Activated CD8-positive, alpha-beta T cell treated with anti-CD3 and anti-CD28 coated beads for 36 hours (primary cell): ENCODE measurements around the gene CD274. TPM values are rescaled to one million over a fixed set of nuclear protein-coding genes. Genes with fewer than 3 reads are reported as not detected.
A peak's percentile ranks its signal among the peaks of the same experiment; 100 is the strongest.
"Not testable (repeated sequence)": the region's sequence is repeated elsewhere in the genome, so short reads cannot be mapped to it uniquely, and the experiment has no call there.

ENCODE experiments used
- ATAC-seq: fragments of 200-7000 bp; cut with Tn5 transposase; one replicate; pipeline ENCODE4 v1.10.0; 2021; ENCODE audit warnings: mild to moderate bottlenecking, moderate library complexity
- CTCF ChIA-PET: fragments of 350-600 bp; sonication (Branson Sonifier 250); formaldehyde crosslinking; loops from one replicate; lab custom pipeline; 2021; ENCODE audit warnings: antibody characterized with exemption; lab: Charles Lee
- POLR2A ChIA-PET: fragments of 350-600 bp; sonication (Branson Sonifier 250); formaldehyde crosslinking; loops from one replicate; lab custom pipeline; 2021; ENCODE audit warnings: antibody characterized with exemption; lab: Charles Lee
- DNase-seq: peaks from one replicate; pipeline ENCODE4 v3.0.0-alpha.2; 2020
- H3K27ac Mint-ChIP-seq: one replicate; pipeline ENCODE4 v1.8.0; 2021; ENCODE audit warnings: mild to moderate bottlenecking, mixed read lengths
- H3K27me3 Mint-ChIP-seq: one replicate; pipeline ENCODE4 v1.8.0; 2021; ENCODE audit warnings: mixed read lengths
- H3K36me3 Mint-ChIP-seq: one replicate; pipeline ENCODE4 v1.8.0; 2021; ENCODE audit warnings: low read depth, mixed read lengths
- H3K4me1 Mint-ChIP-seq: one replicate; pipeline ENCODE4 v1.8.0; 2021; ENCODE audit warnings: low read depth, mixed read lengths
- H3K4me3 Mint-ChIP-seq: one replicate; pipeline ENCODE4 v1.8.0; 2021; ENCODE audit warnings: mild to moderate bottlenecking, moderate library complexity, mixed read lengths
- H3K9me3 Mint-ChIP-seq: one replicate; pipeline ENCODE4 v1.8.0; 2021; ENCODE audit warnings: mixed read lengths
- intact Hi-C: fragments of 100-400 bp; cut with micrococcal nuclease; formaldehyde crosslinking; loops from one replicate; pipeline ENCODE4 v1.10.0; 2022
- total RNA-seq, 2 experiments: library from RNA; stranded (reverse); gene quantifications; one replicate each; pipeline ENCODE4 v1.2.3, GENCODE V29; 2021
- TF ChIP-seq, protein P1 (sequence below): fragments of 200-600 bp; IDR thresholded peaks from one replicate; pipeline ENCODE4 v1.8.0; 2022; ENCODE audit warnings: antibody characterized with exemption, mild to moderate bottlenecking

CD274 gene
- total RNA-seq, 2 experiments from 2014 or later = 12.2 to 13.7 TPM

DNA sequence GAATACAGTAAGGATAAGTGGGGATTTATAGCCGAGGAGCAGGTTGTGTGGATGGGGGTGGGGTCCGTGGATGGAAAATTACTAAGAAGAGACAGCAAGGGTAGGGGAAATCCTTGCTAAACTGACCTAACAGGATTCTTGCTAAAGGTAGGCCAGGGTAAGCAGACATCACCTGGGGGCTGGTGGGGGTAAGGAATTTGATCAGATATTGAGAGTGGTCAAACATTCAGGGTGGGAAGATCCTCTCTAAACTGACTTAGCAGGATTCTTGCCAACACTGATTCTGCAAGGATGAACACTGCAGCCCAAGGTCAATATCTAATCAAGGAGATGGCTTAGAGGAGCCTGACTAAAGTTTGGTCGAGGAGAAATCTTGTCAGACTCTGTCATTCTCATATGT lies 9.9 kb upstream of the CD274 start:
- intact Hi-C loops = loop anchor here (10.0 kb wide), 1 partner anchor 686 kb away; no protein-coding TSS in a partner anchor
- TF ChIP-seq, protein P1, sequence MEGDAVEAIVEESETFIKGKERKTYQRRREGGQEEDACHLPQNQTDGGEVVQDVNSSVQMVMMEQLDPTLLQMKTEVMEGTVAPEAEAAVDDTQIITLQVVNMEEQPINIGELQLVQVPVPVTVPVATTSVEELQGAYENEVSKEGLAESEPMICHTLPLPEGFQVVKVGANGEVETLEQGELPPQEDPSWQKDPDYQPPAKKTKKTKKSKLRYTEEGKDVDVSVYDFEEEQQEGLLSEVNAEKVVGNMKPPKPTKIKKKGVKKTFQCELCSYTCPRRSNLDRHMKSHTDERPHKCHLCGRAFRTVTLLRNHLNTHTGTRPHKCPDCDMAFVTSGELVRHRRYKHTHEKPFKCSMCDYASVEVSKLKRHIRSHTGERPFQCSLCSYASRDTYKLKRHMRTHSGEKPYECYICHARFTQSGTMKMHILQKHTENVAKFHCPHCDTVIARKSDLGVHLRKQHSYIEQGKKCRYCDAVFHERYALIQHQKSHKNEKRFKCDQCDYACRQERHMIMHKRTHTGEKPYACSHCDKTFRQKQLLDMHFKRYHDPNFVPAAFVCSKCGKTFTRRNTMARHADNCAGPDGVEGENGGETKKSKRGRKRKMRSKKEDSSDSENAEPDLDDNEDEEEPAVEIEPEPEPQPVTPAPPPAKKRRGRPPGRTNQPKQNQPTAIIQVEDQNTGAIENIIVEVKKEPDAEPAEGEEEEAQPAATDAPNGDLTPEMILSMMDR = no peak
- H3K27me3 Mint-ChIP-seq = peaks cover 2% of the 10 kb centered on the region
- CTCF ChIA-PET = interaction anchor here (1.1 to 6.4 kb wide), 6 partner anchors 10 to 254 kb away, joined by 3 to 43 read pairs (median 6); partner anchors contain the start of gene CD274
- no peak overlapping the region for H3K27ac Mint-ChIP-seq
- H3K4me1 Mint-ChIP-seq = peaks cover 42% of the 10 kb centered on the region
- POLR2A ChIA-PET = interaction anchor here (0.8 to 1.0 kb wide), 3 partner anchors 10 to 147 kb away, joined by 3 to 4 read pairs (median 4); partner anchors contain the start of gene CD274
- ATAC-seq = no peak
- H3K36me3 Mint-ChIP-seq = peaks cover 12% of the 10 kb centered on the region
- no peak for DNase-seq
- H3K4me3 Mint-ChIP-seq = no peak overlapping the region
- no peaks in the 10 kb centered on the region for H3K9me3 Mint-ChIP-seq

DNA sequence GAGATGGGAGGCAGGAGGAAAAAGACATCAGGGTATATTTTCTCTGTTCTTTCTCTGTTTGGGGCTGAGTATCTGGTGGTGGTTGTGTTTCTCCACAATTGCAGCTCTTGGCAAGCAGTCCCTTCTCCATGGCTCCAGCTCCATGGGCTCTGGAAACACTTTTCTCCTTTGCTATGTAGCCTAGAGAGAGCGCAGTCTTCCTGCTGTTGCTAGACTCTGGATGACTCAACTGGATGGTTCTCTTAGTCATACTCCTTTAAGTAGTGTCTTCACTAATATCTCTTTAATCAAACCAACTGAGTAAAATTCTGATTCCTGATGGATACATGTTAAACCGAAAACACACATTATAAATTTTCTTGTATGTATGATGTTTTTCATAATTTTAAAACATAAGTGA lies 9.3 kb upstream of the CD274 start:
- Mint-ChIP-seq H3K4me3 (no peak overlapping the region), H3K4me1 (peaks cover 37% of the 10 kb centered on the region), H3K9me3 (no peaks in the 10 kb centered on the region), H3K27me3 (peaks cover 2% of the 10 kb centered on the region), H3K27ac (no peak overlapping the region), H3K36me3 (peaks cover 7% of the 10 kb centered on the region)
- ChIA-PET CTCF (interaction anchor here (0.6 to 6.4 kb wide), 6 partner anchors 9 to 681 kb away, joined by 3 to 43 read pairs (median 6); partner anchors contain the start of gene CD274), POLR2A (interaction anchor here (0.8 to 1.0 kb wide), 3 partner anchors 9 to 147 kb away, joined by 3 to 4 read pairs (median 4); partner anchors contain the start of gene CD274)
- no peak for ATAC-seq
- DNase-seq = no peak
- intact Hi-C loops = loop anchor here (10.0 kb wide), 1 partner anchor 686 kb away; no protein-coding TSS in a partner anchor
- TF ChIP-seq, protein P1 = no peak

DNA sequence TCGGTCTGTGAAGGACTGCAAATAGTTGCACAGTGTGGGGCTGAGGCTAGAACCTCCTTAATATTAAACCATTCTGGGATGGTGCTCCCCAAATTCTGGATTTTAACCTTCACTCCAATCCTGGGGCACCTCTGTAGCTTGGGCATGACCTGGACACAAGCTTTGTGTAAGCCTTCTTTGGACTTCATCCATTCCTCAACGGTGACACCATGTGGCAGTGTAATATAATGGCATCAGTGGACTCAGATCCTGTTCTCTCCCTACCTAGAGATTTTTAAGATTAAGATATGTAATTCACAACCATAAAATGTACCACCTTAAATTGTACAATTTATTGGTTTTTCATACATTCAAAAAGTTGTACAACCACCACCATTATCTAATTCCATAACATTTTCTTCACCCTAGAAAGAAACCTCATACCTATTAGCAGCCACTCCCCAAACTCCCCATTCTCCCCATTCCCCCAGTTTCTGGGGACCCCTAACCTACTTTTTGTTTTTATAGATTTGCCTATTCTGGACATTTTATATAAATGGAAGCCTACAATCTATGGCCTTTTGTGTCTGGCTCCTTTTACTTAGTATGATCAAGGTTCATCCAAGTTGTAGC lies 7.8 kb upstream of the CD274 start:
- intact Hi-C loops = loop anchor here (10.0 kb wide), 1 partner anchor 688 kb away; no protein-coding TSS in a partner anchor
- ChIA-PET POLR2A (no interaction called here), CTCF (interaction anchor here (0.7 to 2.5 kb wide), 12 partner anchors 8 to 683 kb away, joined by 3 to 11 read pairs (median 4); partner anchors contain the start of gene CD274)
- Mint-ChIP-seq H3K4me3 (no peak overlapping the region), H3K9me3 (no peaks in the 10 kb centered on the region), H3K27me3 (peaks cover 2% of the 10 kb centered on the region), H3K36me3 (no peaks in the 10 kb centered on the region), H3K4me1 (peaks cover 38% of the 10 kb centered on the region), H3K27ac (no peak overlapping the region)
- TF ChIP-seq, protein P1 = peak; percentile 73
- no peak for ATAC-seq
- DNase-seq = peak; percentile 43

DNA sequence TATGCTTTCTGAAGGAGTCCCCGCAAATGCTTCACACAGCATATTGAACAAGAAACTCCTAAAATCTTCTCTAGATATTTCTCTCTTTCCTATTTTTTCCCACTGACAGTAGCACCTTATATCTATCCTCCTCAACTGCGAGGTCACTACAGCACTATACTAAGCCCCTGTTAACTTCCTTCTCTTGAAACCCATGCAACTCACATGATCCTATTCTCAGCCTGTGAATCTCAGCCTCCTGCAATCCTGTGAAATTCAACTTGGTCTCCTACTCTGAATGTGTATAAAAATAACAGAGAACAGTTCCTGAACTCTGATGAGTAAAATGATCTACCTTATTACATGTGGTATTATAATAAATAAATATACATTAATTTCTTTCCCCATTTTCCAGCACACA lies 6.5 kb upstream of the CD274 start:
- H3K27ac Mint-ChIP-seq = no peak overlapping the region
- H3K9me3 Mint-ChIP-seq = no peaks in the 10 kb centered on the region
- H3K4me1 Mint-ChIP-seq = peaks cover 43% of the 10 kb centered on the region
- TF ChIP-seq, protein P1 = no peak
- ChIA-PET POLR2A (no interaction called here), CTCF (interaction anchor here (1.0 to 2.2 kb wide), 8 partner anchors 14 to 258 kb away, joined by 3 to 10 read pairs (median 6); no protein-coding TSS in a partner anchor)
- H3K4me3 Mint-ChIP-seq = no peak overlapping the region
- intact Hi-C loops = loop anchor here (10.0 kb wide), 1 partner anchor 689 kb away; no protein-coding TSS in a partner anchor
- peaks cover 2% of the 10 kb centered on the region for H3K27me3 Mint-ChIP-seq
- ATAC-seq (no peak), DNase-seq (no peak)
- no peaks in the 10 kb centered on the region for H3K36me3 Mint-ChIP-seq

DNA sequence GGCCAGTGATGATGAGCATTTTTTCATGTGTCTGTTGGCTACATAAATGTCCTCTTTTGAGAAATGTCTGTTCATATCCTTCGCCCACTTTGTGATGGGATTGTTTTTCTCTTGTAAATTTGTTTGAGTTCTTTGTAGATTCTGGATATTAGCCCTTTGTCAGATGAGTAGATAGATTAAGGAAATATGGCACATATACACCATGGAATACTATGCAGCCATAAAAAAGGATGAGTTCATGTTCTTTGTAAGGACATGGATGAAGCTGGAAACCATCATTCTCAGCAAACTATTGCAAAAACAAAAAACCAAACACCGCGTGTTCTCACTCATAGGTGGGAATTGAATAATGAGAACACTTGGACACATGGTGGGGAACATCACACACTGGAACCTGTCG lies 5.2 kb upstream of the CD274 start:
- H3K27me3 Mint-ChIP-seq, H3K27ac Mint-ChIP-seq, H3K4me3 Mint-ChIP-seq, H3K9me3 Mint-ChIP-seq, H3K36me3 Mint-ChIP-seq, POLR2A ChIA-PET, DNase-seq, ATAC-seq: not testable (repeated sequence)
- H3K4me1 Mint-ChIP-seq = peaks cover 46% of the 10 kb centered on the region
- intact Hi-C loops = loop anchor here (10.0 kb wide), 1 partner anchor 690 kb away; no protein-coding TSS in a partner anchor
- CTCF ChIA-PET = interaction anchor here (2.2 kb wide), 1 partner anchor 145 kb away, joined by 10 read pairs; no protein-coding TSS in a partner anchor
